Measurements from ENCODE around the gene SCGB2A2.

SCGB2A2 gene

DNA sequence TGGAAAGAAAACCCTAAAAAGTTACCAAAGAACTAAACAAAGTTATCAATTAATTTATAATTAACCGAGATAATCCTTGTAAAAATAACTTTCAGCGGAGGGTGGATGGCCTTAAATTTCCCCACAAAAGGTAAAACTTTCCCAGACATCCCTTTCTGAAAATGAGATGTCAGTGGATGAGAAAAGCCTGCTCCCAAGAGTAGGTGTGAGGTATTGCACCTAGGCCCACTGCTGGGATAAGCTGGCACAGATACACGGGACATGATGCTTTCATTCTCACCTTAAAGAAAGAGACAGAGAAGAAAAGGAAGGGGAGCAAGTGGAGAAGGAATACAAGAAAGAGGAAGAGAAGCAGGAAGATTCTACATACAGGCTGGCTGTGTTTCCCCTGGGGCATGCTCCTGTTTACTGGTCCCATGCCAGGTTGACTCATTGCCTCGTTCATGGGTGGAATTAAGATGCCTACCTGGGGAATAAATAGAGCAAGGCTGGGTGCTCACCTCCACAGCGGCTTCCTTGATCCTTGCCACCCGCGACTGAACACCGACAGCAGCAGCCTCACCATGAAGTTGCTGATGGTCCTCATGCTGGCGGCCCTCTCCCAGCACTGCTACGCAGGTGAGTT lies at the start of gene SCGB2A2:
SCGB2A2 (plus strand) TSS at position 505 of the 625 bp plus-strand sequence; CDS start at position 564, 59 bp downstream.
- no peak within 1 kb of the TSS for H3K4me3 ChIP-seq (ENCODE audit: low read length)
- H3K36me3 ChIP-seq (ENCODE audit: control insufficient read depth, insufficient read depth, low read length): no peaks in the 10 kb centered on the region
- H3K9me3 ChIP-seq (ENCODE audit: control insufficient read depth, low read length): no peaks in the 10 kb centered on the region
- no peaks in the 10 kb centered on the region for H3K27me3 ChIP-seq (ENCODE audit: control insufficient read depth, insufficient read depth, low read length)
- no peaks in the 10 kb centered on the region for H3K4me1 ChIP-seq (ENCODE audit: control insufficient read depth, insufficient read depth, low read length)
- H3K9ac ChIP-seq (ENCODE audit: low read length): no peak within 1 kb of the TSS

- Histone ChIP-seq H3K4me1 (ENCODE audit: control insufficient read depth, insufficient read depth, low read length) (no peaks in the 10 kb centered on the region), H3K9ac (ENCODE audit: low read length) (no peak overlapping the region)
Measured at GRCh38 chr11:62221498-62221897, 48.5 kb upstream of the SCGB2A2 start.

GRCh38 chr11:62223095-62223494 lies 46.9 kb upstream of the SCGB2A2 start:
- Histone ChIP-seq H3K4me1 (ENCODE audit: control insufficient read depth, insufficient read depth, low read length) (no peaks in the 10 kb centered on the region), H3K9me3 (ENCODE audit: control insufficient read depth, low read length) (peaks cover 5% of the 10 kb centered on the region), H3K9ac (ENCODE audit: low read length) (no peak overlapping the region), H3K4me3 (ENCODE audit: low read length) (no peak overlapping the region), H3K36me3 (ENCODE audit: control insufficient read depth, insufficient read depth, low read length) (no peaks in the 10 kb centered on the region), H3K27me3 (ENCODE audit: control insufficient read depth, insufficient read depth, low read length) (no peaks in the 10 kb centered on the region)

More at GRCh38 chr11:62221498-62221897, 48.5 kb upstream of the SCGB2A2 start:
- no peaks in the 10 kb centered on the region for H3K27me3 ChIP-seq (ENCODE audit: control insufficient read depth, insufficient read depth, low read length)
- H3K4me3 ChIP-seq (ENCODE audit: low read length): no peak overlapping the region
- H3K36me3 ChIP-seq (ENCODE audit: control insufficient read depth, insufficient read depth, low read length): no peaks in the 10 kb centered on the region
- peaks cover 5% of the 10 kb centered on the region for H3K9me3 ChIP-seq (ENCODE audit: control insufficient read depth, low read length)

DNA sequence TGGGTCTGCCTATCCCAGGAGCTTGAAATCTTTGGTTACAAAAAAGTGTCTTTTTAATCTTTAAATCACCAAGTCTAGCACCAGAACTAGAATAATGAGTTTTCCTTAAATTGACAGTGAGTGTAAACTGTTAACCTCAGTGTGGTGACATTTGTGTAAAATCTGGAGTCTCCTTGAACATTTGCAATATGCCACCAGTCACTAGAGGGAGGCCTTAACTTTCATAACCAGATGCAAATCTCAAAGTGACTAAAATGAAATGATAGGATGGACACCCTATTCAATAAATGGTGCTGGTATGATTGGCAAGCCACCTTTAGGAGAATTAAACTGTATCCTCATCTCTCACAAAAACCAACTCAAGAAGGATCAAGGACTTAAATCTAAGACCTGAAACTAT lies 36.2 kb upstream of the SCGB2A2 start:
- H3K9ac ChIP-seq (ENCODE audit: low read length): no peak overlapping the region
- no peaks in the 10 kb centered on the region for H3K4me1 ChIP-seq (ENCODE audit: control insufficient read depth, insufficient read depth, low read length)
- H3K27me3 ChIP-seq (ENCODE audit: control insufficient read depth, insufficient read depth, low read length): no peaks in the 10 kb centered on the region
- no peak overlapping the region for H3K4me3 ChIP-seq (ENCODE audit: low read length)
- H3K36me3 ChIP-seq (ENCODE audit: control insufficient read depth, insufficient read depth, low read length): no peaks in the 10 kb centered on the region
- H3K9me3 ChIP-seq (ENCODE audit: control insufficient read depth, low read length): no peaks in the 10 kb centered on the region

GRCh38 chr11:62236187-62236586 lies 33.8 kb upstream of the SCGB2A2 start:
- Histone ChIP-seq H3K4me3 (ENCODE audit: low read length) (no peak overlapping the region), H3K9ac (ENCODE audit: low read length) (no peak overlapping the region), H3K27me3 (ENCODE audit: control insufficient read depth, insufficient read depth, low read length) (no peaks in the 10 kb centered on the region), H3K4me1 (ENCODE audit: control insufficient read depth, insufficient read depth, low read length) (no peaks in the 10 kb centered on the region), H3K9me3 (ENCODE audit: control insufficient read depth, low read length) (no peaks in the 10 kb centered on the region), H3K36me3 (ENCODE audit: control insufficient read depth, insufficient read depth, low read length) (no peaks in the 10 kb centered on the region)

- no peaks in the 10 kb centered on the region for H3K4me1 ChIP-seq (ENCODE audit: control insufficient read depth, insufficient read depth, low read length)
- H3K9me3 ChIP-seq (ENCODE audit: control insufficient read depth, low read length): no peaks in the 10 kb centered on the region
- H3K4me3 ChIP-seq (ENCODE audit: low read length): no peak overlapping the region
- no peaks in the 10 kb centered on the region for H3K36me3 ChIP-seq (ENCODE audit: control insufficient read depth, insufficient read depth, low read length)
- H3K27me3 ChIP-seq (ENCODE audit: control insufficient read depth, insufficient read depth, low read length): no peaks in the 10 kb centered on the region
- no peak overlapping the region for H3K9ac ChIP-seq (ENCODE audit: low read length)
Measured at GRCh38 chr11:62237499-62237898, 32.5 kb upstream of the SCGB2A2 start.

DNA sequence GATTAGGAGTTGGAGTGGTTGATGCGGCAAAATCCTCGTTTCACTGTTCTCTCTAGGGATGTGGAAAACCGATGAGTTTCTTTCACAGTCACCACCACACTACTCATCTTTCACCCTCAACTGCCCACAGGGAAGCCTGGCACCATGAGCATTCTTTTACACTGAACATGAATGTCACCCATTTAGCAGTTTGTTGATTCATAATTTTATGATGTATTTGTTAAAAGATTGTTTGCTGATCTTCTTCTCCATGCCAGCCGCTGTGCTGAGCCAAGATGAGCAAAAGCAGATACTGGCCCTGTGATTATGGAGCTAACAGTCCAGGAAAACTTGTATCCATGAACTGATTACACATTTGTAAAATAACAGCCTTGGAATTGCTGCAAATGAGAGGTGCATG lies 31.8 kb upstream of the SCGB2A2 start:
- no peak overlapping the region for H3K9ac ChIP-seq (ENCODE audit: low read length)
- H3K36me3 ChIP-seq (ENCODE audit: control insufficient read depth, insufficient read depth, low read length): no peaks in the 10 kb centered on the region
- no peaks in the 10 kb centered on the region for H3K4me1 ChIP-seq (ENCODE audit: control insufficient read depth, insufficient read depth, low read length)
- no peak overlapping the region for H3K4me3 ChIP-seq (ENCODE audit: low read length)
- H3K27me3 ChIP-seq (ENCODE audit: control insufficient read depth, insufficient read depth, low read length): no peaks in the 10 kb centered on the region
- no peaks in the 10 kb centered on the region for H3K9me3 ChIP-seq (ENCODE audit: control insufficient read depth, low read length)

DNA sequence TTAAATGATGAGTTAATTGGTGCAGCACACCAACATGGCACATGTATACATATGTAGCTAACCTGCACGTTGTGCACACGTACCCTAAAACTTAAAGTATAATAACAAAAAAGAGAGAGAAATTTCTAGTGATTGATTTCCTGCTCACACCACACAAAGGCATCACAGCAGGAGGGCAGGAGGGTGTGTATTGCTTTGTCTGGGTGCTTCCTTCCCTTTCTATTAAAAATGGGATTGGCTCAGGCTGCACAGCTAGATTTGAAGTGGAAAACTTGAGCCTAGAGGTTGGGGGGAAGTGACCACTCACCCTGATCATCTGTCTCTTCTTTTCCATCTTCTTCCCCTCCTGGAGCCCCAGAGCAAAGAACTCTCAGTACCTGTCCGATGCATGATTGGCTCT lies 28.9 kb upstream of the SCGB2A2 start:
- no peaks in the 10 kb centered on the region for H3K9me3 ChIP-seq (ENCODE audit: control insufficient read depth, low read length)
- no peaks in the 10 kb centered on the region for H3K27me3 ChIP-seq (ENCODE audit: control insufficient read depth, insufficient read depth, low read length)
- H3K4me3 ChIP-seq (ENCODE audit: low read length): no peak overlapping the region
- no peaks in the 10 kb centered on the region for H3K4me1 ChIP-seq (ENCODE audit: control insufficient read depth, insufficient read depth, low read length)
- no peaks in the 10 kb centered on the region for H3K36me3 ChIP-seq (ENCODE audit: control insufficient read depth, insufficient read depth, low read length)
- H3K9ac ChIP-seq (ENCODE audit: low read length): no peak overlapping the region

- Histone ChIP-seq H3K4me3 (ENCODE audit: low read length) (no peak within 1 kb of the TSS), H3K27me3 (ENCODE audit: control insufficient read depth, insufficient read depth, low read length) (no peaks in the 10 kb centered on the region), H3K36me3 (ENCODE audit: control insufficient read depth, insufficient read depth, low read length) (no peaks in the 10 kb centered on the region), H3K4me1 (ENCODE audit: control insufficient read depth, insufficient read depth, low read length) (no peaks in the 10 kb centered on the region), H3K9me3 (ENCODE audit: control insufficient read depth, low read length) (no peaks in the 10 kb centered on the region), H3K9ac (ENCODE audit: low read length) (no peak within 1 kb of the TSS)
Measured at GRCh38 chr11:62242021-62242420, 27.9 kb upstream of the SCGB2A2 start, which contains the start of gene SCGB1D2. SCGB1D2 (plus strand) TSS chr11:62242239; CDS start chr11:62242308, 69 bp downstream.

DNA sequence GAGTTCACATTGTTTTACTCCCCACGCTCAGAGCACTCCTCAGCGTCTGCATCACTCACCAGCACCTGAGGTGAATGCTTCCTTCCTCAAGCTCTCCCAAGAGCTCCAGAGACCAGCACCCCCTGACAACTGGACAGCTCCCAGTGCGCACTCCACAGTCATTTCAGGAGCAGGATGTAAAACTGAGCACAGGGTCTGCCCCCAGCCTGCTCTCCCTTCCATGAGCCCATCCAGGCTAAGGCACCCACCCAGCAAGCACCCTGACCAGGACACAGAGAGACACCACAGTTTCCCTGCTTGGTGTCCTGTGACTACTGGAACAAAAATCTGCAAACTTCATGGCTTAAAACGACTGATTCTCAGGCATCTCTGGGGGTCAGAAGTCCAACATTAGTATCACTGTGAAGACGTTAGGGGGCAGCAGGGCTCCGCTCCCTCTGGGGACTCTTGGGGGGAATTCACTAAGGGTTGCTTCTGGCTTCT lies 24.6 kb upstream of the SCGB2A2 start:
- no peaks in the 10 kb centered on the region for H3K4me1 ChIP-seq (ENCODE audit: control insufficient read depth, insufficient read depth, low read length)
- no peaks in the 10 kb centered on the region for H3K36me3 ChIP-seq (ENCODE audit: control insufficient read depth, insufficient read depth, low read length)
- H3K9me3 ChIP-seq (ENCODE audit: control insufficient read depth, low read length): no peaks in the 10 kb centered on the region
- no peak overlapping the region for H3K4me3 ChIP-seq (ENCODE audit: low read length)
- H3K9ac ChIP-seq (ENCODE audit: low read length): no peak overlapping the region
- no peaks in the 10 kb centered on the region for H3K27me3 ChIP-seq (ENCODE audit: control insufficient read depth, insufficient read depth, low read length)

GRCh38 chr11:62251698-62252097 lies 18.3 kb upstream of the SCGB2A2 start:
- Histone ChIP-seq H3K9ac (ENCODE audit: low read length) (no peak overlapping the region), H3K36me3 (ENCODE audit: control insufficient read depth, insufficient read depth, low read length) (no peaks in the 10 kb centered on the region), H3K4me3 (ENCODE audit: low read length) (no peak overlapping the region), H3K4me1 (ENCODE audit: control insufficient read depth, insufficient read depth, low read length) (no peaks in the 10 kb centered on the region), H3K9me3 (ENCODE audit: control insufficient read depth, low read length) (no peaks in the 10 kb centered on the region), H3K27me3 (ENCODE audit: control insufficient read depth, insufficient read depth, low read length) (no peaks in the 10 kb centered on the region)

DNA sequence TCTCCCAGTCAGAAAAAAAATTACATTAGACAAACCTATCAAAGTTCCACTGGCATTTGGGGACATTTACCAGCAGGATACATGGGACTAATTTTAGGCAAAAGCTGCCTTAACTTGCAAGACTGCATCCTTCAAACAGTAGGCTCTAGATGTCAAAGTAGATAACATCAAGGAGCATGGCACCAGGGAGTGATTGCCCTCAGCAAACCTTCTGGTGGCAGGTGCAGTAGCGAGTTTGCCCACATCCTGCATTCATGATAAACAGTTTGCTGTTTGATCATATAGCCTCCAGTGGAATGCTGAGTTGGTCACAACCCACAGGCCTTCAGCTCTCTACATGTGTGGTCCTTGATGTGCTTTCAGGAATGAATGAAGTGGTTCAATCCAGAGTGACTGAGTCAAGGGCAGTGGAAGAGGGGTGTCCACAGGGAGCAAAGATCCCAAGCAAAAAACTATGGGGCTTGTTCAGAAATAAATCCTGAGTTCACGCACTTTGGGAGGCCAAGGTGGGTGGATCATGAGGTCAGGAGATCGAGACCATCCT lies 15.9 kb upstream of the SCGB2A2 start:
- no peaks in the 10 kb centered on the region for H3K27me3 ChIP-seq (ENCODE audit: control insufficient read depth, insufficient read depth, low read length)
- no peaks in the 10 kb centered on the region for H3K4me1 ChIP-seq (ENCODE audit: control insufficient read depth, insufficient read depth, low read length)
- no peak overlapping the region for H3K4me3 ChIP-seq (ENCODE audit: low read length)
- H3K9ac ChIP-seq (ENCODE audit: low read length): no peak overlapping the region
- H3K36me3 ChIP-seq (ENCODE audit: control insufficient read depth, insufficient read depth, low read length): no peaks in the 10 kb centered on the region
- H3K9me3 ChIP-seq (ENCODE audit: control insufficient read depth, low read length): no peaks in the 10 kb centered on the region
